Stimulated activated naive CD8-positive, alpha-beta T cell treated with anti-CD3 and anti-CD28 coated beads, Interleukin-15, Interleukin-2, amounts not matched to agents 100 U/mL and 50 U/mL, for 24 hours (primary cell): ENCODE data around the gene PNMT.
A peak's percentile ranks its signal among the peaks of the same experiment; 100 is the strongest.

Source experiments
- ATAC-seq: fragments of 150-1000 bp; cut with Tn5 transposase; one replicate; pipeline ENCODE4 v1.10.0; 2021
- DNase-seq: peaks from one replicate; pipeline ENCODE4 v3.0.0; 2021

Gene PNMT, protein sequence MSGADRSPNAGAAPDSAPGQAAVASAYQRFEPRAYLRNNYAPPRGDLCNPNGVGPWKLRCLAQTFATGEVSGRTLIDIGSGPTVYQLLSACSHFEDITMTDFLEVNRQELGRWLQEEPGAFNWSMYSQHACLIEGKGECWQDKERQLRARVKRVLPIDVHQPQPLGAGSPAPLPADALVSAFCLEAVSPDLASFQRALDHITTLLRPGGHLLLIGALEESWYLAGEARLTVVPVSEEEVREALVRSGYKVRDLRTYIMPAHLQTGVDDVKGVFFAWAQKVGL

GRCh38 chr17:39667945-39668924, at the start of gene PNMT:
PNMT (plus strand) TSS chr17:39668453; CDS start chr17:39668476, 23 bp downstream.
- DNase-seq (peak; percentile 85), ATAC-seq (peak; percentile 63)

- no peak for ATAC-seq
- DNase-seq: no peak
These were observed 49.1 kb upstream of the PNMT start for GRCh38 chr17:39618956-39619785.

- no peak for ATAC-seq
These were observed 48.5 kb upstream of the PNMT start for GRCh38 chr17:39619786-39620101.

GRCh38 chr17:39621523-39622379, 46.5 kb upstream of the PNMT start:
- DNase-seq (peak; percentile 87), ATAC-seq (peak; percentile 62)

More at GRCh38 chr17:39619786-39620101, 48.5 kb upstream of the PNMT start:
- DNase-seq: no peak

GRCh38 chr17:39622380-39623006, 45.8 kb upstream of the PNMT start:
- DNase-seq: peak; percentile 56
- ATAC-seq: peak; percentile 65

DNA sequence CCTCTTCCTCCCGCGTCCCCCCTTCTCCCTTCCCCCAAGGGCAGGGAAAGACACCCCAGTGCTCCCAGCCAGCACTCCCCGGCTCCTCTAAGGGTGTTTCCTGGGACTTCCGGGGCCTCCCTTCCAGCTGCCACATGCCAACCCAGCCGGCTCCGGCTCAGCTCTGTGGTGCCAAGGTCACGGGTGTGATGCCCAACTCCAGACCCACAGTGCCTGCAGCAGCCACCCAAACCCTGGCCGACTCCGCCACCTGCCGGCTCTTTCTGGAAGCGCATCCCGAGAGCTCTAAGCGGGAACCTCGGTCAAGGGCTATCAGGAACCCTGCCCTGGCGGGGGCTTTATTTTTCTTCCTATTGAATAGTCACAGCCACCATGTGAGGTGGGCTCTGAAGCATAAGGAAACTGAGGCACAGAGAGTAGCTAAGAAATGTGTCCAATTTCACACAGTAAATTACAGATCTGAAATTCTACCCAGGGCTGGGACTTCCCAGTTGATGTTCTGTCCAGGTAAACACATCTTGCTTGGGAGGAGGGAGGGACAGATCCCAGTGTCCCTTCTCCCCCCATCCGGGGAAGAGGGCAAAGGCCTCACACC, 44.8 kb upstream of the PNMT start:
- peak; percentile 93 for DNase-seq
- peak; percentile 52 for ATAC-seq

- ATAC-seq: no peak
- DNase-seq: no peak
These were observed 43.9 kb upstream of the PNMT start for GRCh38 chr17:39624313-39624712.

- ATAC-seq (no peak), DNase-seq (no peak)
These were observed 43.0 kb upstream of the PNMT start for GRCh38 chr17:39625198-39625785.

GRCh38 chr17:39626171-39627046, 41.8 kb upstream of the PNMT start, which contains the start of gene PPP1R1B:
PPP1R1B (plus strand) TSS chr17:39626952; CDS start chr17:39627393, 441 bp downstream.
- ATAC-seq (no peak), DNase-seq (no peak)

GRCh38 chr17:39627047-39627711, 41.1 kb upstream of the PNMT start:
- ATAC-seq (no peak), DNase-seq (no peak)

DNA sequence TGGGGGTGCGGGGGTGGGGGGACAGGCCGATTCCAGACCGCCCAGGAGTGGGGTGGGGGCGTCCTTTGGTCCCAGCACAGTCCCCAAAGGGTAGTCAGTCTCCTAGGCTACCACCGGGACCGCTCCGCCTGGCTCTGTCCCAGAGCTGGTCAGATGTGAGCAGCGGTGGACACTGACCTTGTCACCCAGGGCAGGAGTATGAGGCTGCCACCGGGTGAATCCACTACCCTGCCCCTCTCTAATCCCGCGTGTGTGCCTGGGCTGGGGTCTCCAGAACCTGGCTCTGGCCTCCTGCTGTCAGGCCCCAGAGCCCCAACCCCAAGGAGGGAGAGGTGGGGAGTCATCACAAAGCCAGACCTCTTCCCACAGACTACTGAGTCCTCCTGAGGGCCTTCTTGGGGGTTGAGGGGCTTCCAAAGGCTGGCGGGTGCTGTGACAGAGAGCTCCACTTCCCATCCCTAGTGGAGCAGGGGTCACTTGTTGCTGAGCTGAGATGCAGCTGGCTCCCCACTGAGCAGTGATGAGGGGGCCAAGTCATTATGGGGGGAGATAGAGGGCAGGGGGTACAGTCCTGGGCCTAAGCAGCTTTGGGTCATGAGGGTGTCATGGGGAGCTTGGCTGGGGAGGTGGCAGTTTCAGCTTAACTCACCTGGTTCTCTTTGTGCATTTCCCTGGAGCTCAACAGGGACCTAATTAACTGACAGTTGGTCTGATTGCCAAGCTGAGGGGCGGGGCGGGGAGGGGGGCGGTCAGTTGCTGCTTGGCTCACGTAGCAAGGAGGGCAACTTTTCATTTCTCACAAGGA, 40.3 kb upstream of the PNMT start:
- ATAC-seq: no peak
- DNase-seq: no peak

DNA sequence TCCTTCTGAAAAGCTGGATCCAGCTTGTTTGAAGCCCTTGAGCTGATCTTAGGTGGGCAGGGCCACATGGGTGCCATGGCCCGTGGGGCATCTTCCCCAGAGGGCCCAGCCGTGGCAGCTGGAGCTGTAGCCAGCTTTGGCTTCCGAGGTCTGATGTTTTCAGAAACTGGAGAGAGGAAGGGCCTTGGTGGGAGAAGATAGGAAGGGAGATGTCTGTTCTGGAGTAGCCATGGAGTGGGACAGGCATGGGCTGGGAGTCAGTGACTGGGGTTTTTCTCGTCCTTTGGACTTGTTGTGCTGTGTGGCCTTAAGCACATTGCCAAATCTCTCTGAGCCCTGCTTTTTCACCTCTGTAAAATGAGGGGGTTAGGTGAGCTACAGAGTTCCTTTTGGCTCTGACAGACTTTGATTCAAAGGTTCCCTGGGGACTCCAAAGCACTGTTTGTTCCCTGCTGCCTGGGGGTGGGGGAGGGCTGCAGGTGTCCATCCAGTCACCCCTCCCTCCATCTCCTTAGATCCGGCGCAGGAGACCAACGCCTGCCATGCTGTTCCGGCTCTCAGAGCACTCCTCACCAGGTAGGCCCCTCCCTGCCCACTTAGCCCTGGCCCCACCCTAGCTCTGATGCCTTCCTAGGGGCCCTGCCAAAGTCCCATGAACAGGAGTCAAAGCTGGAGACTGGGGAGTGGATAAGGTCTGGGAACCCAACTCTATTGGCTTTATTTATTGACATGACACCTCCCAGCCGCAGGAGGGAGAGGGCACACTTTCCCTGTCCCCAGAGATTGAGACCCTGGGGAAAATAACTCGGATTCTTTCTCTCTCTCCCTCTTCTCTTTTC, 39.4 kb upstream of the PNMT start:
- no peak for ATAC-seq

GRCh38 chr17:39629494-39629880, 38.8 kb upstream of the PNMT start:
- no peak for DNase-seq
- ATAC-seq: no peak

More for the DNA sequence above, 39.4 kb upstream of the PNMT start:
- DNase-seq: no peak

DNA sequence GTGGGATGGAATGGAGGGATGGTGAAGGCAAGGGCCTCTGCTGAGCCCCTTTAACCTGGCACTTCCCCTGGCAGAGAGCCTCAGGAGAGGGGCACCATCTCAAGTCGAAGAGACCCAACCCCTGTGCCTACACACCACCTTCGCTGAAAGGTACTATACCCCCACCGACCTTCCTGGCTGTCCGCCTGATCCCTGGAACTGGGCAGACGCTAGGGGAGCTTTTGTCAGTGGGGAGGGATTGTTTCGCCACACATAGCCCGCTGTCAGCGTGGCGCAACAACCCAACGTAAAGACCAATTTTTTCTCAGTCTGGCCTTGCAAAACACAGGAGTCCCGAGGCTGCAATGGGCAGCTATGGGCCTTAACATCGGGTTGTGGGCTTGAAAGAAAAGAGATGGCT, 38.4 kb upstream of the PNMT start:
- ATAC-seq (no peak), DNase-seq (no peak)

- DNase-seq: no peak
- ATAC-seq: no peak
These were observed 36.9 kb upstream of the PNMT start for GRCh38 chr17:39631403-39631802.

GRCh38 chr17:39632153-39632941, 35.9 kb upstream of the PNMT start:
- DNase-seq (no peak), ATAC-seq (no peak)
